CD4-positive, alpha-beta memory T cell (primary cell): ENCODE data around the gene ANKFY1. TPM values are rescaled to one million over a fixed set of nuclear protein-coding genes. Genes with fewer than 3 reads are reported as not detected.
A peak's percentile ranks its signal among the peaks of the same experiment; 100 is the strongest.

Source experiments
- CTCF ChIA-PET: fragments of 350-600 bp; sonication (Branson Sonifier 250); formaldehyde crosslinking; loops from one replicate; lab custom pipeline; 2021; ENCODE audit warnings: inconsistent platforms; ENCODE audit not compliant: partially characterized antibody; lab: Charles Lee
- POLR2A ChIA-PET: fragments of 350-600 bp; sonication (Branson Sonifier 250); formaldehyde crosslinking; loops from one replicate; lab custom pipeline; 2021; ENCODE audit not compliant: partially characterized antibody; lab: Charles Lee
- DNase-seq, 5 donors: peaks; one replicate each; pipeline versions ENCODE4 v3.0.0 to v3.0.0-alpha.2; 2020 to 2022; ENCODE audit warnings: mixed read lengths in 1 of 5
- H3K27ac ChIP-seq: one replicate; pipeline ENCODE4 v1.7.0; 2013; ENCODE audit warnings: low read depth, low read length
- H3K27me3 ChIP-seq: 2 replicates; pipeline ENCODE4 v1.7.0; 2013; ENCODE audit warnings: mild to moderate bottlenecking, low read length, moderate library complexity; ENCODE audit not compliant: insufficient read depth
- H3K36me3 ChIP-seq: 2 replicates; pipeline ENCODE4 v1.7.0; 2013; ENCODE audit warnings: mild to moderate bottlenecking, low read length, moderate library complexity; ENCODE audit not compliant: insufficient read depth
- H3K4me1 ChIP-seq: 2 replicates; pipeline ENCODE4 v1.7.0; 2013; ENCODE audit warnings: mild to moderate bottlenecking, low read length, moderate library complexity; ENCODE audit not compliant: insufficient read depth
- H3K4me3 ChIP-seq, 2 donors: one replicate each; pipeline ENCODE4 v1.7.0; 2013; ENCODE audit warnings: low read length in 2 of 2, mild to moderate bottlenecking in 1 of 2
- H3K9me3 ChIP-seq, 2 donors: one replicate each; pipeline ENCODE4 v1.7.0; 2013; ENCODE audit warnings: low read length in 2 of 2, control low read depth in 1 of 2; ENCODE audit not compliant: control insufficient read depth in 1 of 2
- H3K27ac Mint-ChIP-seq, 7 donors: one replicate each; pipeline ENCODE4 v1.8.0; 2020 to 2021; ENCODE audit warnings: mixed read lengths in 7 of 7, mild to moderate bottlenecking in 6 of 7, inconsistent platforms in 3 of 7, moderate library complexity in 3 of 7
- H3K27me3 Mint-ChIP-seq, 2 donors: one replicate each; pipeline ENCODE4 v1.8.0; 2020 to 2021; ENCODE audit warnings: mixed read lengths in 2 of 2
- H3K36me3 Mint-ChIP-seq, 2 donors: one replicate each; pipeline ENCODE4 v1.8.0; 2020 to 2021; ENCODE audit warnings: mixed read lengths in 2 of 2, inconsistent platforms in 1 of 2, mild to moderate bottlenecking in 1 of 2
- H3K4me1 Mint-ChIP-seq, 4 donors: one replicate each; pipeline ENCODE4 v1.8.0; 2020 to 2021; ENCODE audit warnings: mixed read lengths in 4 of 4, mild to moderate bottlenecking in 1 of 4
- H3K4me3 Mint-ChIP-seq, 8 donors: one replicate each; pipeline ENCODE4 v1.8.0; 2020 to 2021; ENCODE audit warnings: mixed read lengths in 8 of 8, mild to moderate bottlenecking in 7 of 8, moderate library complexity in 6 of 8, inconsistent platforms in 3 of 8
- H3K9me3 Mint-ChIP-seq, 8 donors: one replicate each; pipeline ENCODE4 v1.8.0; 2020 to 2021; ENCODE audit warnings: mixed read lengths in 8 of 8, mild to moderate bottlenecking in 5 of 8, inconsistent platforms in 3 of 8, moderate library complexity in 1 of 8
- intact Hi-C: fragments of 100-400 bp; cut with micrococcal nuclease; formaldehyde crosslinking; loops from one replicate; pipeline ENCODE4 v1.15.1; 2023
- polyA plus RNA-seq, 2 donors: library from polyadenylated mRNA; unstranded; fragments of 300-500 nt; fragmentation: Illumina TruSeq; gene quantifications; one replicate each; pipeline ENCODE4 v1.2.3, GENCODE V29; 2021
- total RNA-seq, 2 experiments: library from RNA; stranded (reverse); gene quantifications; one replicate each; pipeline ENCODE4 v1.2.3, GENCODE V29; 2021

ANKFY1 gene
- total and polyA plus RNA-seq, 4 experiments from 2014 or later: 7.9 to 74.7 (median 47.9) TPM

DNA sequence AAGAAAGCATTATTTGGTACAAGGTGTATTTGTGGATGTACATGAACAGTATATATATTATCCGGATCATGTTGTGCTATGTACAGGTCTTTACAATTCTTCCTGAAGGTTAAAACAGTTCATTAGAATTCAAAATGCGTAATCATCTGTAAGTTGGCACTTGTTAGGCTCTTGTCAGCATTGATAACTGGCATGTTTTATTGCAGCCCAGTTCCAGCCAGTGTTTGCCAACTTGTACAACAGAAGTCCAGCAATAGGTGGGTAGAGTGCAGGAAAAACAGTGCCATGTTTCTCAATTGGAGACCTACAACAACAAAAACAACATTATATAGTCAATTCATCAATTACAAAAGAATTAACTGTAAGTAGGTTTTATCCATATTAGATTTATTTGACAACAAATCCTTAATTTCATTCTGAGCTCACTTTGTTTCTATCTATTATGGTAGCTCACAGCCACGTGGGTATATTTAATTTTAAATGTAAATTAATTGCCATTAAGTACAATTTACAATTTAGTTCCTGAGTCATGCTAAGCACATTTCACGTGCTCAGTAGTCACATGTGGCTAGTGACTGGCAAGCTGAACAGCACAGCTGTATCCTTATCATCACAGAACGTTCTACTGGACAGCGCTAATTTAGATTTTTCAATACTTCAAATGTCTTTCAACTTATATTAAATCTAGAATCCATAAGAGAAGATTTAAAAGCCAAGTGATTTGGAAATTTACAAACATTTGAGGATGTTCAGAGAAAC lies 8.6 kb upstream of the ANKFY1 start:
- no peaks in the 10 kb centered on the region for H3K9me3 ChIP-seq
- no peaks in the 10 kb centered on the region for H3K27me3 ChIP-seq
- H3K4me3 ChIP-seq: no peak overlapping the region
- Mint-ChIP-seq H3K4me1 (peaks cover 3 to 5% (median 4%) of the 10 kb centered on the region in 4 donors), H3K27ac (peak overlapping the region in 2 of 7 donors; percentile 42 to 62), H3K27me3 (no peaks in the 10 kb centered on the region), H3K4me3 (no peak overlapping the region), H3K36me3 (peaks cover 20 to 35% of the 10 kb centered on the region in 2 donors), H3K9me3 (no peaks in the 10 kb centered on the region)
- POLR2A ChIA-PET: no interaction called here
- no peak overlapping the region for H3K27ac ChIP-seq
- no peak for DNase-seq
- intact Hi-C loops: no loop called here
- peaks cover 5% of the 10 kb centered on the region for H3K36me3 ChIP-seq
- no peaks in the 10 kb centered on the region for H3K4me1 ChIP-seq
- CTCF ChIA-PET: interaction anchor here (1.8 kb wide), 1 partner anchor 14 kb away, joined by 7 read pairs; no protein-coding TSS in a partner anchor

DNA sequence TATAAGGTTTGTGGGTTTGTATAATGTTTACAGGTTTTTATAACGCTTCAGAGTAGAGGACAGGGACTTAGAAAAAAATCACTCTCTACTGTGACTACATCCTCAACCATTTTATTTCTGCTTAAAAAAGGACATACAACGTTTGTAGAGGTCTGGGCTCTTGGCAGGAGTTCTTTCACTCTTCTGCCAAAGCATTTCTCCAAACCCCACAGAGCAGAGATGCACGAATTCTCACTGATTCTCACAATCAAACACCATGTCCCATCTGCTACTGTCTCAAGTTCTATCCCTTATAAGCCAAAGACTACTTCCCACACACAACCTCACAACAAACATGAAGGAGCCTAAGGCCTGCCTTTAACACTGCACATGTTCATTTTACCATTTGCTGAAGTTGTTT lies 7.0 kb upstream of the ANKFY1 start:
- Mint-ChIP-seq H3K27me3 (no peaks in the 10 kb centered on the region), H3K4me1 (peaks cover 0 to 2% (median 1%) of the 10 kb centered on the region in 4 donors), H3K9me3 (no peaks in the 10 kb centered on the region), H3K27ac (peak overlapping the region in 1 of 7 donors; percentile 7), H3K36me3 (peaks cover 14 to 26% of the 10 kb centered on the region in 2 donors), H3K4me3 (no peak overlapping the region)
- Histone ChIP-seq H3K4me1 (no peaks in the 10 kb centered on the region), H3K9me3 (no peaks in the 10 kb centered on the region), H3K27ac (no peak overlapping the region), H3K4me3 (no peak overlapping the region), H3K27me3 (no peaks in the 10 kb centered on the region), H3K36me3 (peaks cover 5% of the 10 kb centered on the region)
- intact Hi-C loops: no loop called here
- no peak for DNase-seq
- ChIA-PET CTCF (no interaction called here), POLR2A (no interaction called here)

DNA sequence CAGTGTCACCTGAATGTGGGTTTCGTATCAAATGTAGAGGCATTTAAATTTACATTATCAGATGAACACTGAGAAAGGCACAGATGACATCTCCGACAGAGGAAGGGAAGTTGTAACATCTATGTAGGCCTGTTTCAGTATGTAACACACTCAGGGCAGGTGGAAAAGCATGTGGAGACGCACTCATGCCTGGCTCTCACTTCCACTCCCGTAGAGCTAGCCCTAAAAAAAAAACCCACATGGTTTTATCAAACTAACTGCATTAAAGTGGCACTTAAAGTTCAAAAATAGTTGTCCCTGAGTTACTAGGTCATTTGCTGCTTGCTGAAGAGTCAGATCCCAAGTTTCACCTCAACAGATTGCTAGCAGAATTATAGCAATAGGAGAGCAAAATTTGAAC lies 6.1 kb upstream of the ANKFY1 start:
- CTCF ChIA-PET: no interaction called here
- intact Hi-C loops: no loop called here
- no peak overlapping the region for H3K27ac ChIP-seq
- H3K27me3 ChIP-seq: no peaks in the 10 kb centered on the region
- no peak overlapping the region for H3K4me3 ChIP-seq
- no peaks in the 10 kb centered on the region for H3K9me3 Mint-ChIP-seq
- H3K27me3 Mint-ChIP-seq: no peaks in the 10 kb centered on the region
- no peak for DNase-seq
- H3K4me3 Mint-ChIP-seq: no peak overlapping the region
- peaks cover 5% of the 10 kb centered on the region for H3K36me3 ChIP-seq
- peaks cover 14 to 26% of the 10 kb centered on the region in 2 donors for H3K36me3 Mint-ChIP-seq
- POLR2A ChIA-PET: no interaction called here
- peaks cover 0 to 3% (median 2%) of the 10 kb centered on the region in 4 donors for H3K4me1 Mint-ChIP-seq
- no peaks in the 10 kb centered on the region for H3K9me3 ChIP-seq
- no peaks in the 10 kb centered on the region for H3K4me1 ChIP-seq
- no peak overlapping the region for H3K27ac Mint-ChIP-seq

DNA sequence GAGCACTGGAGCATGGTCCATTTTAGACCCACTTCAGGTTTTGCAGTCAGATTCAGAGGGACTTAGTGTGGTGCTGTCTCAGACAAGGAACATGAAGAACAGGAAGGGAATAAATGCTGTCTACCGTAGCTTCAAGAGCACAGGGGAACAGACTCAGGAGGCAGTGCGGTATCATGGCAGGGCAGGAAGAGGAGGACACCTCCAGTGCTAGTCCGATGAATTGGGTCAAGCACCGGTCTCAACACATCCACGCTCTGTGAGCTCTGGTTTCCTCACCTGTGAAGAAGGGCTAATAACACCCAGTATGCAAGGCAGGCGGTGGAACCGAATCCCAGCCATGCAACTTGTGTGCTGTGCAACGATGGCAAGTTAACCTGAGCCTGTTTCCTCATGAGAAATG lies 3.6 kb upstream of the ANKFY1 start:
- ChIA-PET CTCF (interaction anchor here (0.5 to 1.1 kb wide), 2 partner anchors 143 to 302 kb away, joined by 3 read pairs; no protein-coding TSS in a partner anchor), POLR2A (no interaction called here)
- no peak overlapping the region for H3K4me3 ChIP-seq
- peaks cover 15% of the 10 kb centered on the region for H3K4me1 ChIP-seq
- Mint-ChIP-seq H3K4me3 (no peak overlapping the region), H3K27ac (no peak overlapping the region), H3K9me3 (no peaks in the 10 kb centered on the region), H3K4me1 (peaks cover 17 to 23% (median 20%) of the 10 kb centered on the region in 4 donors), H3K27me3 (no peaks in the 10 kb centered on the region), H3K36me3 (peaks cover 14 to 30% of the 10 kb centered on the region in 2 donors)
- no peak overlapping the region for H3K27ac ChIP-seq
- H3K27me3 ChIP-seq: no peaks in the 10 kb centered on the region
- H3K36me3 ChIP-seq: peaks cover 5% of the 10 kb centered on the region
- intact Hi-C loops: no loop called here
- no peak for DNase-seq
- no peaks in the 10 kb centered on the region for H3K9me3 ChIP-seq

DNA sequence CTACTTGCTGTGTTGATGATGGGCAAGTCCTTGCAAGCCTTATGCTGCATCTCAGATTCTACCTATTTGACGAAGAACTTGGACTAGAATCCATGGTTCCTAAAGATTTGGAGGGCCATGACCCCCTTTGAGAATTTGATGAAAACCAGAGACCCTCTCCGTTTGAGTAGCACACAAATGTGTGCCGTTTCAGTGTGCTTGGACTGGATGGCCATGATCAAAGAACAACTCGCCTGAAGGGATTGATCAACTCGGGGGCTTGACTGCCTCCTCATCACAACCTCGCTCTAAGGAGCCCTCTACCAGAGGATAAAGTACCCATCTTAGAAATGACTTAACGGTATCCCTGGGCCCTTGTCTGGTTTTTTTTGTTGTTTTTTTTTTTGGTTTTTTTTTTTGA lies 2.8 kb upstream of the ANKFY1 start:
- Mint-ChIP-seq H3K27ac (no peak overlapping the region), H3K4me3 (no peak overlapping the region), H3K4me1 (peaks cover 22 to 32% (median 25%) of the 10 kb centered on the region in 4 donors), H3K36me3 (peaks cover 7 to 26% of the 10 kb centered on the region in 2 donors), H3K27me3 (no peaks in the 10 kb centered on the region), H3K9me3 (no peaks in the 10 kb centered on the region)
- ChIA-PET CTCF (no interaction called here), POLR2A (no interaction called here)
- DNase-seq: no peak
- Histone ChIP-seq H3K27me3 (no peaks in the 10 kb centered on the region), H3K4me1 (peaks cover 24% of the 10 kb centered on the region), H3K9me3 (no peaks in the 10 kb centered on the region), H3K27ac (no peak overlapping the region), H3K36me3 (no peaks in the 10 kb centered on the region), H3K4me3 (no peak overlapping the region)
- intact Hi-C loops: no loop called here

DNA sequence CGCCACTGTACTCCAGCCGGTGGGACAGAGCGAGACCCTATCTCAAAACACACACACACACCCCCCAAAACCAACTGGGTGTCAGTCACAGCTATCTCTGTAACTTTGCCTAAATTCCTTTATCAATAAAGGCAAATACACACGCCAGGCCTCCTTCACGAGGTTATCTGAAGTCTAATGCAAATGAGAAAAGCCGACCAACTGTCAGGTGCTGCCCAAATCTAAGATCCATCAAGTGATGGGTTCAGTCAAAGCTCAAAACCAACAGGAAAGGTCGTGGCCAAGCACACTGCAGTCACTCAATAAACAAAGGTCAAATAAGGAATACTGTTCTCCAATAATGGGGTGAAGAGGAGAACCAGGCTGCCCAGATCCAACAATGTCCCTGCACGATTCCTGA lies 1.1 kb downstream of the ANKFY1 start:
- H3K4me3 Mint-ChIP-seq: peak overlapping the region; percentile 88 to 94 (median 90)
- peaks cover 37% of the 10 kb centered on the region for H3K4me1 ChIP-seq
- H3K4me1 Mint-ChIP-seq: peaks cover 32 to 54% (median 42%) of the 10 kb centered on the region in 4 donors
- no peaks in the 10 kb centered on the region for H3K9me3 Mint-ChIP-seq
- ChIA-PET POLR2A (interaction anchor here (0.6 to 3.7 kb wide), 3 partner anchors 32 to 103 kb away, joined by 3 to 22 read pairs (median 3); partner anchors contain the start of gene UBE2G1), CTCF (interaction anchor here (1.0 to 5.2 kb wide), 3 partner anchors 12 to 47 kb away, joined by 3 to 36 read pairs (median 7); no protein-coding TSS in a partner anchor)
- H3K27ac ChIP-seq: peak overlapping the region; percentile 87
- H3K4me3 ChIP-seq: peak overlapping the region; percentile 74 to 86
- H3K27me3 Mint-ChIP-seq: no peaks in the 10 kb centered on the region
- H3K27ac Mint-ChIP-seq: peak overlapping the region; percentile 31 to 91 (median 85)
- H3K36me3 Mint-ChIP-seq: peaks cover 5 to 22% of the 10 kb centered on the region in 2 donors
- no peak for DNase-seq
- no peaks in the 10 kb centered on the region for H3K9me3 ChIP-seq
- intact Hi-C loops: loop anchor here (1.0 to 5.0 kb wide), 2 partner anchors 45 to 104 kb away; partner anchors contain the start of gene UBE2G1
- no peaks in the 10 kb centered on the region for H3K36me3 ChIP-seq
- no peaks in the 10 kb centered on the region for H3K27me3 ChIP-seq

DNA sequence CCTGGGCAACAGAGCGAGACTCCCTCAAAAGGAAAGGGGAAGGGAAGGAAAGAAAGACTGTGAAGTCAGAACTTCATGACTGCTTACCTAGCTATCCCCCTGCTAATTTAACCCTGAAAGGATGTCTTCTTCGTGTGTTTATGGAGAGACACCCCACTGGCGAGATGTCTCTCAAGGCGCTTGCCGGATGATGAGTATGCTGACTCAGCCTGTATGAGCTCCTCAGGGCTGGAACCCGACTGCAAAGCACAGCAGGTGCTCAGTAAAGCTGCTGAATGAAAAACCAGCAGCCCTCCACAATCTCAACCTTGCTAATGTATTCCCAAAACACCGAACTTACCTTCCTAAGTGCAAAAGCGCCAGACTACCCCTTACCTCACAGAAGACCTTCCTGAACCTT lies 2.3 kb downstream of the ANKFY1 start:
- Histone ChIP-seq H3K4me1 (peaks cover 37% of the 10 kb centered on the region), H3K27me3 (no peaks in the 10 kb centered on the region), H3K27ac (no peak overlapping the region), H3K36me3 (no peaks in the 10 kb centered on the region), H3K9me3 (no peaks in the 10 kb centered on the region), H3K4me3 (no peak overlapping the region)
- no peak for DNase-seq
- Mint-ChIP-seq H3K27me3 (no peaks in the 10 kb centered on the region), H3K4me3 (peak overlapping the region in 7 of 8 donors; percentile 45 to 91 (median 54)), H3K36me3 (peaks cover 11 to 25% of the 10 kb centered on the region in 2 donors), H3K9me3 (no peaks in the 10 kb centered on the region), H3K4me1 (peaks cover 44 to 66% (median 54%) of the 10 kb centered on the region in 4 donors), H3K27ac (peak overlapping the region in 3 of 7 donors; percentile 4 to 31 (median 24))
- intact Hi-C loops: loop anchor here (5.0 kb wide), 1 partner anchor 44 kb away; no protein-coding TSS in a partner anchor
- CTCF ChIA-PET: interaction anchor here (1.1 to 5.2 kb wide), 3 partner anchors 11 to 147 kb away, joined by 3 to 36 read pairs (median 3); no protein-coding TSS in a partner anchor
- POLR2A ChIA-PET: interaction anchor here (1.1 kb wide), 1 partner anchor 105 kb away, joined by 4 read pairs; the partner anchor contains the start of gene UBE2G1
